Measurements from ENCODE around the gene PIERCE2. TPM values are rescaled to one million over a fixed set of nuclear protein-coding genes. Genes with fewer than 3 reads are reported as not detected.

The PIERCE2 gene
- total RNA-seq, 1 experiment from 2014 or later, result 0.44 TPM

DNA sequence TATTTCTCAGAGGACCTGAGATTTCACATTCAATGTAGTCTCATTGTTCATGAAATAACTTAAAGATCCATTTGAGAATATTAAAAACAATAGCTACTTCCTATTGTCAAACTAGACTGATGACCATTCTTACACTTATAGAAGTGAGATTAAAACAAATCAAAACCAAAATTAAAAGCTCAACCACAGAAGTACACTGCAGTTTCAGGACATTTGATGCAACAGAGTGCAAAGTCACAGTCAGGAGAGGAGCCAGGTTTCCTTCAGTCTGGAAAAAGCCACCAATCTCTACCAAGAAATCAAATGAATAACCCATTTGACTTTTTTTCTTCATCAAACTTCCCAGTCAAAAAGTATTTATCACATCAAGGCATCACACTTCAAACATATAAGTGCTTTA lies 5.6 kb upstream of the PIERCE2 start:
- Histone ChIP-seq H2BK5ac (ENCODE audit: insufficient read length, low read length) (no peak overlapping the region), H3K79me1 (ENCODE audit: insufficient read depth, low read depth, low read length, poor library complexity, severe bottlenecking) (no peaks in the 10 kb centered on the region), H2BK15ac (ENCODE audit: low read depth, low read length) (no peak overlapping the region), H3K27ac (ENCODE audit: insufficient read length, low read depth, low read length) (no peak overlapping the region), H3K4me1 (ENCODE audit: insufficient read depth, low read length) (no peaks in the 10 kb centered on the region), H3T11ph (ENCODE audit: low read length) (no peak overlapping the region), H3K23ac (ENCODE audit: insufficient read length, low read depth, low read length) (no peak overlapping the region), H3K14ac (ENCODE audit: insufficient read depth, low read length) (no peak overlapping the region), H3K79me2 (ENCODE audit: insufficient read depth, low read length) (no peaks in the 10 kb centered on the region), H3K4me2 (ENCODE audit: insufficient read depth, insufficient read length, low read length) (no peak overlapping the region), H3K4ac (ENCODE audit: low read depth, low read length) (no peak overlapping the region), H2BK120ac (ENCODE audit: low read depth, low read length, poor library complexity, severe bottlenecking) (no peak overlapping the region), H3K27me3 (ENCODE audit: insufficient read depth, low read length) (no peaks in the 10 kb centered on the region), H4K20me1 (ENCODE audit: control insufficient read depth, insufficient read depth, insufficient read length) (no peaks in the 10 kb centered on the region), H3K56ac (ENCODE audit: insufficient read length, low read depth, low read length) (no peak overlapping the region), H2BK20ac (ENCODE audit: low read depth, low read length, poor library complexity, severe bottlenecking) (no peak overlapping the region), H3K9ac (ENCODE audit: extremely low read depth, insufficient read length, low read length) (no peak overlapping the region), H3K23me2 (ENCODE audit: insufficient read length, low read depth, low read length, poor library complexity, severe bottlenecking) (peaks cover 2% of the 10 kb centered on the region), H4K91ac (ENCODE audit: insufficient read length, low read depth, low read length) (no peak overlapping the region), H2AFZ (ENCODE audit: low read length) (no peak overlapping the region), H4K8ac (replicated peaks; ENCODE audit: insufficient read length, low read depth, low read length) (no peak overlapping the region), H2AK5ac (ENCODE audit: insufficient read length, low read length) (no peak overlapping the region), H4K5ac (ENCODE audit: insufficient read length, low read depth, low read length) (no peak overlapping the region), H2BK12ac (ENCODE audit: insufficient read length, low read depth, low read length) (no peak overlapping the region), H3K9me3 (ENCODE audit: control insufficient read depth, low read depth, low read length) (no peaks in the 10 kb centered on the region), H3K18ac (ENCODE audit: insufficient read length, low read depth, low read length) (no peak overlapping the region)
- no peak for DNase-seq
- Mint-ChIP-seq H3K4me3 (no peak overlapping the region), H3K9me3 (peaks cover 0 to 3% of the 10 kb centered on the region in 2 experiments; a peak in 1 of 5 replicates), H3K36me3 (ENCODE audit: insufficient read depth in 1 of 3, low read depth in 3 of 3) (no peaks in the 10 kb centered on the region), H3K4me1 (peaks cover 4% of the 10 kb centered on the region in 2 experiments), H3K27me3 (ENCODE audit: low read depth) (no peaks in the 10 kb centered on the region; the same call in 1 of the 2 replicates), H3K27ac (no peak overlapping the region)
- TF ChIP-seq, protein P1, sequence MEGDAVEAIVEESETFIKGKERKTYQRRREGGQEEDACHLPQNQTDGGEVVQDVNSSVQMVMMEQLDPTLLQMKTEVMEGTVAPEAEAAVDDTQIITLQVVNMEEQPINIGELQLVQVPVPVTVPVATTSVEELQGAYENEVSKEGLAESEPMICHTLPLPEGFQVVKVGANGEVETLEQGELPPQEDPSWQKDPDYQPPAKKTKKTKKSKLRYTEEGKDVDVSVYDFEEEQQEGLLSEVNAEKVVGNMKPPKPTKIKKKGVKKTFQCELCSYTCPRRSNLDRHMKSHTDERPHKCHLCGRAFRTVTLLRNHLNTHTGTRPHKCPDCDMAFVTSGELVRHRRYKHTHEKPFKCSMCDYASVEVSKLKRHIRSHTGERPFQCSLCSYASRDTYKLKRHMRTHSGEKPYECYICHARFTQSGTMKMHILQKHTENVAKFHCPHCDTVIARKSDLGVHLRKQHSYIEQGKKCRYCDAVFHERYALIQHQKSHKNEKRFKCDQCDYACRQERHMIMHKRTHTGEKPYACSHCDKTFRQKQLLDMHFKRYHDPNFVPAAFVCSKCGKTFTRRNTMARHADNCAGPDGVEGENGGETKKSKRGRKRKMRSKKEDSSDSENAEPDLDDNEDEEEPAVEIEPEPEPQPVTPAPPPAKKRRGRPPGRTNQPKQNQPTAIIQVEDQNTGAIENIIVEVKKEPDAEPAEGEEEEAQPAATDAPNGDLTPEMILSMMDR (conservative IDR thresholded peaks at IDR 0.05), result no peak
